ENCODE data around the gene CCDC152.

The CCDC152 gene

DNA sequence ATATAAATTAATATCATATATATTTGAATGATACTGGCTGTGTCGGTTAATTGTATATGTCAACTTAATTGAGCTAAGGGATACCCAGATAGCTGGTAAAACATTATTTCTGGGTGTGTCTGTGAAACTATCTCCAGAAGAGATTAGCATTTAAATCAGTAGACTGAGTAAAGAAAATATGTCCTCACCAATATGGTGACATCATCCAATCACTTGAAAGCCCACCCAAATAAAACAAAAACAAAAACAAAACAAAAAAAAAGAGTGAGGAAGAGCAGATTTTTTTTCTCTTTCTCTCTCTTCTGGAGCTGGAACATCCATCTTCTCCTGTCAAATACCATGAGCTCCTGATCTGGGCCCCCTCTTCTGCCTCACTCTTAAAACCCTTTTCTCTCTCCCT lies 15.7 kb upstream of the CCDC152 start:
- ATAC-seq (ENCODE audit: insufficient read depth, low read depth) (no peak), DNase-seq (no peak)
- H3K4me2 ChIP-seq (ENCODE audit: insufficient read depth, low read length) = no peak overlapping the region
- no peak overlapping the region for H3K27ac ChIP-seq (ENCODE audit: low read length)
- H3K79me2 ChIP-seq (ENCODE audit: insufficient read depth, low read length) = no peaks in the 10 kb centered on the region
- no peak for TF ChIP-seq EZH2 (IDR thresholded peaks at IDR 0.05; ENCODE audit: borderline replicate concordance, low read depth, low read length, severe bottlenecking)
- no peak for TF ChIP-seq CTCF (IDR thresholded peaks at IDR 0.05; ENCODE audit: borderline replicate concordance, extremely low read depth, low read length, poor library complexity, severe bottlenecking)
- no peaks in the 10 kb centered on the region for H4K20me1 ChIP-seq (ENCODE audit: insufficient read depth, low read length)
- H3K4me3 ChIP-seq (ENCODE audit: low read depth in 1 of 2, low read length in 2 of 2) = no peak overlapping the region
- H3K36me3 ChIP-seq (ENCODE audit: insufficient read depth, low read length) = no peaks in the 10 kb centered on the region
- H3K9ac ChIP-seq (ENCODE audit: low read depth, low read length) = no peak overlapping the region
- H3K27me3 ChIP-seq (ENCODE audit: insufficient read depth, low read length, poor library complexity) = no peaks in the 10 kb centered on the region
- no peaks in the 10 kb centered on the region for H3K9me3 ChIP-seq (ENCODE audit: insufficient read depth, low read length, severe bottlenecking)
- no peak overlapping the region for H2AFZ ChIP-seq (ENCODE audit: low read depth, low read length)
- no peaks in the 10 kb centered on the region for H3K4me1 ChIP-seq (ENCODE audit: insufficient read depth, low read length)

DNA sequence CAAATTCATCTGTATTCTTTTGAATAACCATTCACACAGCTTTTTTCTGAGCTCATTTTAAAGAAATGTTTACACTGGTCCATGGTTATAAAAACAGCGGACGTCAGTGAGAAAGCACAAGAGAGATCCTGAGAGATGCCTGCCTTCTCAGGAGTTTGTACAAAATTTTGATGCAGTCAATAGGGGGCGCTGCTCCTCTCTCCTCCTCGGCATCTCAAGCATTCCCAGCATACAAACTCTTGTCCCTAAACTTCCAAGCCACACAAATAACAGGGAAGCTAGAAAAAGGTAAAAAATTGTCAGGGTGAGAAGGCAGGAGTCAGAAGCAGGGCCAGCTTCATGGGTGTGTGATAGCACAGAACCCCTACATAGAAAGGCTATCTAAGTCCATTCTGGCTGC lies 11.2 kb upstream of the CCDC152 start:
- Histone ChIP-seq H3K36me3 (ENCODE audit: insufficient read depth, low read length) (no peaks in the 10 kb centered on the region), H2AFZ (ENCODE audit: low read depth, low read length) (no peak overlapping the region), H3K27me3 (ENCODE audit: insufficient read depth, low read length, poor library complexity) (no peaks in the 10 kb centered on the region), H3K4me2 (ENCODE audit: insufficient read depth, low read length) (no peak overlapping the region), H3K79me2 (ENCODE audit: insufficient read depth, low read length) (no peaks in the 10 kb centered on the region), H3K4me3 (ENCODE audit: low read depth in 1 of 2, low read length in 2 of 2) (no peak overlapping the region), H4K20me1 (ENCODE audit: insufficient read depth, low read length) (no peaks in the 10 kb centered on the region), H3K27ac (ENCODE audit: low read length) (no peak overlapping the region), H3K4me1 (ENCODE audit: insufficient read depth, low read length) (no peaks in the 10 kb centered on the region), H3K9ac (ENCODE audit: low read depth, low read length) (no peak overlapping the region), H3K9me3 (ENCODE audit: insufficient read depth, low read length, severe bottlenecking) (no peaks in the 10 kb centered on the region)
- TF ChIP-seq CTCF (IDR thresholded peaks at IDR 0.05; ENCODE audit: borderline replicate concordance, extremely low read depth, low read length, poor library complexity, severe bottlenecking) = peak; percentile 48
- no peak for TF ChIP-seq EZH2 (IDR thresholded peaks at IDR 0.05; ENCODE audit: borderline replicate concordance, low read depth, low read length, severe bottlenecking)
- ATAC-seq (ENCODE audit: insufficient read depth, low read depth) = no peak
- no peak for DNase-seq

DNA sequence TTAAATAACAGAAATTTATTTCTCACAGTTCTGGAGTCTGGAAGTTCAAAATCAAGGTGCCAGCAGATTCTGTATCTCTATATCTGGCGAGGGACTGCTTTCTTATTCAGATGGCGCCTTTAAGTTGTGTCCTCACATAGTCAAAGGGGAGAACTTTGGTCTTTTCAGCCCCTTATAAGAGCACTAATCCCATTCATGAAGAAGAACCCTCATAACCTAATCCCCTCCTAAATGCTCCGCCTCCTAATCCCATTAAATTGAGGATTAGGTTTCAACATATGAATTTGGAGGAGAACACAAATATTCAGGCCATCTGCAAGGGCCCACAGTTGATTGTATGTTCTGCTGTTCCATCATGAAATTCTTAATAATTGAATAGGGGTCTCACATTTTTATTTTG lies 10.8 kb upstream of the CCDC152 start:
- H3K27ac ChIP-seq (ENCODE audit: low read length) = no peak overlapping the region
- H3K9ac ChIP-seq (ENCODE audit: low read depth, low read length) = no peak overlapping the region
- DNase-seq = no peak
- H2AFZ ChIP-seq (ENCODE audit: low read depth, low read length) = no peak overlapping the region
- no peaks in the 10 kb centered on the region for H3K4me1 ChIP-seq (ENCODE audit: insufficient read depth, low read length)
- no peak for ATAC-seq (ENCODE audit: insufficient read depth, low read depth)
- no peaks in the 10 kb centered on the region for H3K9me3 ChIP-seq (ENCODE audit: insufficient read depth, low read length, severe bottlenecking)
- H3K4me2 ChIP-seq (ENCODE audit: insufficient read depth, low read length) = no peak overlapping the region
- H3K36me3 ChIP-seq (ENCODE audit: insufficient read depth, low read length) = no peaks in the 10 kb centered on the region
- no peak overlapping the region for H3K4me3 ChIP-seq (ENCODE audit: low read depth in 1 of 2, low read length in 2 of 2)
- TF ChIP-seq EZH2 (IDR thresholded peaks at IDR 0.05; ENCODE audit: borderline replicate concordance, low read depth, low read length, severe bottlenecking) (no peak), CTCF (IDR thresholded peaks at IDR 0.05; ENCODE audit: borderline replicate concordance, extremely low read depth, low read length, poor library complexity, severe bottlenecking) (no peak)
- no peaks in the 10 kb centered on the region for H3K79me2 ChIP-seq (ENCODE audit: insufficient read depth, low read length)
- H3K27me3 ChIP-seq (ENCODE audit: insufficient read depth, low read length, poor library complexity) = no peaks in the 10 kb centered on the region
- no peaks in the 10 kb centered on the region for H4K20me1 ChIP-seq (ENCODE audit: insufficient read depth, low read length)

- Histone ChIP-seq H3K9ac (ENCODE audit: low read depth, low read length) (no peak overlapping the region), H3K4me1 (ENCODE audit: insufficient read depth, low read length) (no peaks in the 10 kb centered on the region), H3K79me2 (ENCODE audit: insufficient read depth, low read length) (no peaks in the 10 kb centered on the region), H3K4me2 (ENCODE audit: insufficient read depth, low read length) (no peak overlapping the region), H3K27ac (ENCODE audit: low read length) (no peak overlapping the region), H2AFZ (ENCODE audit: low read depth, low read length) (no peak overlapping the region), H3K36me3 (ENCODE audit: insufficient read depth, low read length) (no peaks in the 10 kb centered on the region), H3K9me3 (ENCODE audit: insufficient read depth, low read length, severe bottlenecking) (no peaks in the 10 kb centered on the region), H3K4me3 (ENCODE audit: low read depth in 1 of 2, low read length in 2 of 2) (no peak overlapping the region), H4K20me1 (ENCODE audit: insufficient read depth, low read length) (no peaks in the 10 kb centered on the region), H3K27me3 (ENCODE audit: insufficient read depth, low read length, poor library complexity) (no peaks in the 10 kb centered on the region)
- TF ChIP-seq EZH2 (IDR thresholded peaks at IDR 0.05; ENCODE audit: borderline replicate concordance, low read depth, low read length, severe bottlenecking) = no peak
- TF ChIP-seq CTCF (IDR thresholded peaks at IDR 0.05; ENCODE audit: borderline replicate concordance, extremely low read depth, low read length, poor library complexity, severe bottlenecking) = no peak
- ATAC-seq (ENCODE audit: insufficient read depth, low read depth) (peak; percentile 97), DNase-seq (no peak)
Observed at GRCh38 chr5:42749020-42749419, 7.6 kb upstream of the CCDC152 start.
